Transverse colon (tissue), 4 donors: ENCODE data around the gene FGF3.

Experiments
- CTCF ChIP-seq, 5 experiments: fragments of 200-600 bp in 3 of 5; fragments of 450-650 bp in 2 of 5; sonication (generic) in 3 of 5; IDR thresholded peaks; 1 replicate in 2 of 5; 2 replicates in 3 of 5; pipeline ENCODE4 v1.5.1; 2016 to 2017; ENCODE audit warnings: antibody characterized with exemption in 5 of 5, inconsistent platforms in 3 of 5, mild to moderate bottlenecking in 2 of 5, moderate library complexity in 1 of 5
- POLR2A ChIP-seq: fragments of 450-650 bp; IDR thresholded peaks from one replicate; pipeline ENCODE4 v1.6.1; 2016; ENCODE audit warnings: antibody characterized with exemption, mild to moderate bottlenecking, moderate library complexity
- POLR2AphosphoS5 ChIP-seq, 3 donors: sonication (generic); formaldehyde crosslinking; IDR thresholded peaks; one replicate each; pipeline ENCODE4 v1.6.1; 2016; ENCODE audit warnings: antibody characterized with exemption in 3 of 3

DNA sequence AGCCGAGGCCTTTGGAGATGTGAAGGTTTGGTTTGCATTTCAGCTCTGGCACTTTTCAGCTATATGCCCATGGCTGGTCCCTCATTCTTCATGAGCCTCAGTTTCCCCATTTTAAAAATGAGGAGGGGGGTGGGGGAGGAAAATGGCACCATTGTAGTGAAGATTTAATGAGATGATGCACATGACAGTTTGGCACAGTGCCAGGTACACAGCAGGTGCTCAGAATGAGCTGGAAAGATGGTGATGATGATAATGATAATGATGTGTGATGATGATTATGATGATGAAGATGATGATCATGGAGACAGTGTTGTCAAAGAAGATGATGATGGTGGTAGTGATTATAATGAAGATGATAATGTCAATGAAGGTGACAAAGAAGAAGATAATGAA, 24.3 kb upstream of the FGF3 start:
- TF ChIP-seq CTCF (IDR thresholded peaks at IDR 0.05) (no peak), POLR2A (no peak), POLR2AphosphoS5 (IDR thresholded peaks at IDR 0.05) (no peak)
